ENCODE data around the gene ARHGAP23.
"Not testable (repeated sequence)": the region's sequence is repeated elsewhere in the genome, so short reads cannot be mapped to it uniquely, and the experiment has no call there.

Gene ARHGAP23

DNA sequence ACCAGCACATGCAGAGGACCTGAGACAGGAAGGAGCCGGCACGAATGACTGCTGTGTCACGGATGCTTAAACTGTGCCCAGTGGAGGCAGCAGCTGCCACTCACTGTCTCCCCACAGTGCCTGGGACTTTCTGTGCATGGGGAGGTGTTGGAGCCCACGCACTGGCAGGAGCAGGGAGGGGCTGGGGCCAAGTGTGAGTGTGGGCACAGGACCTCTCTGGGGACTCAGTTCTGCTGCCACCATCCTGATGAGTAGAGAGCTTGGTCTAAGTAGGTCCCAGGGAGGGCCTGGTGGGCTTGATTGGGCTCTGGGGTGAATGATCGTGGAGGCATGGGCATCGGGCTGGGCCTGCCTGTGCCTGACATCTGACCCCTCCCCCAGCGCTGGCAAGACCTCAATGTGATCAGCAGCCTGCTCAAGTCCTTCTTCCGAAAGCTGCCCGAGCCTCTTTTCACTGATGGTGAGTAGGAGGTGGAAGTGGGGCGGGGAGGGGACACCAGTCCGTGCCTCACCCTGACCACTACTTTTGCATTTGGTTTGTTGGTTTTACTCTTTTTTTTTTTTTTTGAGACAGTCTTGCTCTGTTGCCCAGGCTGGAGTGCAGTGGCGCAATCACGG lies 57.5 kb downstream of the ARHGAP23 start:
- peak; percentile 16 for DNase-seq (ENCODE audit: low spot score)

GRCh38 chr17:38489774-38490173 lies 61.5 kb downstream of the ARHGAP23 start:
- DNase-seq (ENCODE audit: low spot score) = not testable (repeated sequence)

GRCh38 chr17:38491346-38492066 lies 63.2 kb downstream of the ARHGAP23 start:
- not testable (repeated sequence) for DNase-seq (ENCODE audit: low spot score)

DNA sequence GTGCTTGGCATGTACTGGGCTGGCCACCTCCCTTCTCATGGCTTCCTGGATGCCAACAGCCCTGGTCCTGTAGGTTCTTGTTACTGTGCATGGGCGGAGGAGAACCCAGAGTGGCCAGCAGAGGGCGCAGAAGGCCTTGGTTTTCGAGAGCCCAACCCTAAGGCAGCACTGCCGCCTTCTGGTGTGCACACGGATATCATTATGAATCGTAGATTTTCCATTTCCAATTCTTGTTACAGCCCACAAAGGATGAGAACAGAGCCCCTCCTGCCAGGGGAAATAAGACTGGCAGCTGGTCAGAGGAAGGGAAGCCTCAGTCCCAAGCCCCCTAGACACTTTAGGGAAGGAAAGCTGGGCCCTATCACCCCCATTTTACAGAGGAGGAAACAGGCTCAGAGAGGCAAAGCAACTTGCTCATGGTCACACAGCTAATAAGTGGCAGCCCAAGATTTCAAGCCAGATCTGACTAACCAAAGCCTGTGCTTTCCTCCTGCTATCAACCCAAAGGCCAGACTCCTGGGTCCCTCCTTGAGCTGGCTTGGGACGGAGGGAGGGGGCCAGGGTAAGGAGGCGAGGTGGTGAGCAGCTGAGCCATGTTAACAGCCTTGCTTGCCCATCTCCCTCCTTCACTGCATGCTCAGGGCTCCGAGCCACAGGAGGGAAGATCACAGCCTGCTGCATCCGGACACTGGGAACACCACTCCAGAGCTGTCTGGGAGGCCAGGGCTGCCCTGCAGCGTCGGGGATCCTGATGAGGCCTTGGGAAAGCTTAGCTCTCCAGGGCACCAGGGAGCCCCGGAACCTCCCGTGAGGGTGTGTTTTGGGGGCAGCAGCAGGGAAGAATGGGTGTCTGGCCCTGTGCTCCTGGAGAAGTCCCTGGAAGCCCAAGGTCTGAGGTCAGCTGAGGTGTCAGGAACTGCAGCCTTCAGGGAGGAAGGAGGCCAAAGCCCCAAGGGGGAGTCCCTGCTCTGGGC lies 64.1 kb downstream of the ARHGAP23 start:
- DNase-seq (ENCODE audit: low spot score) = peak; percentile 83

GRCh38 chr17:38494152-38494551 lies 65.9 kb downstream of the ARHGAP23 start:
- not testable (repeated sequence) for DNase-seq (ENCODE audit: low spot score)

- not testable (repeated sequence) for DNase-seq (ENCODE audit: low spot score)
Observed at GRCh38 chr17:38497656-38498055, 69.4 kb downstream of the ARHGAP23 start.

DNA sequence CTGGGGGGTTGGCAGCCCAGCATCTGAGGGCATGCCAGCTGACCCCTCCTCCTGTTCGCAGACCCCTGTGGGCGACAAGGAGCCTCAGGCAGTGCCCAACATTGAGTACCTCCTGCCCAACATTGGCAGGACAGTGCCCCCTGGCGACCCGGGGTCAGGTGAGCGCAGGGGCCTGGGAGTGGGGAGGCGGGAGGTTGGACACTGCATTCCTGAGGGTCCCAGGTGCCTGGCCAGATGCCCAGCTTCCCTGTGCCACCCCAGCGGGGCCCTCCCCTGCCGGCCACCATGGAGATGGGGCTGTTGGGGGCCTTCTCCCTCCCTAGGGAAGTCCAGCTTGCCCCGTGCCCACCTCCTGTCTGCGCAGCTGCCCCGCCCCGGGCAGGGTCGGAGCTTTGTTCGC lies 70.1 kb downstream of the ARHGAP23 start:
- DNase-seq (ENCODE audit: low spot score) = no peak

- DNase-seq (ENCODE audit: low spot score) = not testable (repeated sequence)
Observed at GRCh38 chr17:38499230-38499629, 71.0 kb downstream of the ARHGAP23 start.

DNA sequence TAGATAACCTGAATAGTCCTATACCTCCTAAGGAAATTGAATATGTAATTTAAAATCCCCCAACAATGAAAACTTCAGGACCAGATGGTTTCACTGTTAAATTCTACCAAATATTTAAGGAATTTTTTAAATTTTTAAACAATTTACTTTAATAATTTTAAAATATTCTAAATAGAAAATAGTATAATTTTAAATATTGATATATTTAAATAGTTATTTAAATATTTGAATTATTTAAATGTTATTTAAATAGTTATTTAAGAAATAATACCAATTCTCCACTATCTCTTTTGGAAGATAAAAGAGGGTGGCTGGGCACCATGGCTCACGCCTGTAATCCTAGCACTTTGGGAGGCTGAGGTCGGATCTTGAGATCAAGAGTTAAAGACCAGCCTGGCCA lies 73.5 kb downstream of the ARHGAP23 start:
- DNase-seq (ENCODE audit: low spot score) = not testable (repeated sequence)

DNA sequence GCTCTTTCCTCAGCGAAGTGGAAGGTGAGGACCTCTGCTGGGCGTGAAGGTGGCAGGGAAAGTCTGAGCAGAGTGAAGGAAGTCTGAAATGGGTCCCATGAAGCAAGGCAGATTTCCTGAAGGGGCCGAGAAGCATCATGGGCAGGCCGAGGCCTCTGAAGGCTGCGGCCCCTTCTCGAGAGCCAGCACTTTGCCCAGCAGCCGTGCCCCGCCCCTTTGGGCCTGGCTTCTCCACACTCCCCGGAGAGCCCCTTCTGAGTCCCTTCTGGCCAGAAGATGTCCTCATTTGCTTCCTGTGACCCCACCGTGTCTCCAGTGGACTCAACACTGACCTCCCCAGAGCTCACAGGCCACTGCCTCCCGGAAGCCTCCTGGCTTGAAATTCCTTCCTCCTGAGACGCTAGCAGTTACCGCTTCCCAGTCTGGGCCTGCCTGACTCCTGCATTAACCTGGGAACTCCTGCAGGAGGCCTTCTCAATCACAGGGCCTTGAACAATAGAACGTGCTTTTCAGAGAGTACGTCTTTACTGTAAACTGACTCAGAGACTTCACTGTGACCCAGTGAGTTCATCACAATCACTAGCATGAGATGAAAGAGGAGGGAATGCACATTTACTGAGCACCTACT lies 75.1 kb downstream of the ARHGAP23 start:
- DNase-seq (ENCODE audit: low spot score) = not testable (repeated sequence)

- DNase-seq (ENCODE audit: low spot score) = no peak
Observed at GRCh38 chr17:38504216-38504615, 76.0 kb downstream of the ARHGAP23 start.

DNA sequence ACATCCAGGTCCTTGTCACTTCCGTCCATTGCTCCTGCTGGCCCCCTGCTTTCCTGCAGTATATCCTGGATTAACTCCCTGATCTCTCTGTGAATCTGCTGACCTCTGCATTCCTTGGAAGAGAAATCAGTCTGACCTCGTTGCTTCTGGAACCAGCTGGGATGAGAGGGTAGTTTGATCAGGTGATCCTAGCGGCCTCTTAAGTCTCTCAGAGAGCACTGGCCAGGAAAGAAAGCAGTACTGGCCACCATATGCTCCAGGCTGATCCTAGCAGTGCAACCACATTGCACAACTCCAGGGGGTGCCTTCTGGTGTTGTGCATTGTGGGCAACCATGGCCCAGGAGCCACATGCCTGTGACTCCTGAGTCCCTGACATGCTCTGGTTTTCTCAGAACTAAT lies 79.2 kb downstream of the ARHGAP23 start:
- no peak for DNase-seq (ENCODE audit: low spot score)

DNA sequence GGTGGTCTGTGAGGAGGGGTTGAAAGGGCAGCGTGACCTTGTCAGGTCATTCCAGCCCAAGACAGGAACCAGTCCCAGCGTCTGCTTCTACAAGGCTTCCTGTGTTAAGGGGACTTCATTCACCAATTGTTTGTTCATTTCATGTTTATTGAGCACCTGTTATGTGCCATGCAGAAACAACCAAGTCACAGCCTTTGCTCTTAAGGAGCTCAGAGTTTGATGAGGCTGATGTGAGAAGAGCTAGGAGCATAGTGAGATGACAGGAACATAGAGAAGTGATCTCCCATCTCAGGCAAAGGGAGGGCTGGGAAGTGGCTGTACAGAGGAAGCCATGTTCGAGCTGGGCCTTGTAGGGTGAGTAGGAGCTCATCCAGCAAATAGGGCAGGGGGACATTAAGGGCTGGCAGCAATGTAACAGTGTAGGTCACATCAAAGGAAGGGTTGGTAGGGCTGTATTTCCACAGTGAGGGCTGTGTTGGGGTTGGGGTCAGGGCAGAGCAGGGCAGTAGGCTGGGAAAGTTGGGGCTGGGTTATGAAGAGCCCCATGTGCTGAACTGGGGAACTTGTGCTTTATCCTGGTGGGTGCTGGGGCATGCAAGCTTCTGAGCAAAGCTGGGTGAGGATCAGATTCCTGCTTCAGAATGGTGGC lies 79.8 kb downstream of the ARHGAP23 start:
- DNase-seq (ENCODE audit: low spot score) = no peak

DNA sequence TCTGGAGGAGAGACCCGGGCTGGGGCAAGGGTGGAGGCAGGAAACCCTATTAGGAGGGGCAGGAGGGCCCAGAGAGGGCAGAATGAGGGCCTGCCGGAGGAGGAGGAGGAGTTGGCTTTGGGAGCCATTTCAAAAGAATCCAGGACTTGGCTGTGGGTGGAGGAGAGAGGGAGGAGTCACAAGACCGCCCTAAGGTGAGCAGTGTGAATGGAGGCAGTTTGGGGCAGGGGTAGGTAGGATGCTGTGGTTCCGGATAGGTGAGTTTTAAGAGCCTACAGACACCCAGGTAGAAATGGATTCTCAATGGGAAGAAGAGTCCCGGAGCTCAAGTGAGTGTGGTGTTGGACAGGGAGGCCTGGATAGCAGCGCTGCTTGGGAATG lies 80.3 kb downstream of the ARHGAP23 start:
- DNase-seq (ENCODE audit: low spot score) = no peak

- peak; percentile 51 for DNase-seq (ENCODE audit: low spot score)
Observed at GRCh38 chr17:38508954-38509771, 80.9 kb downstream of the ARHGAP23 start.

DNA sequence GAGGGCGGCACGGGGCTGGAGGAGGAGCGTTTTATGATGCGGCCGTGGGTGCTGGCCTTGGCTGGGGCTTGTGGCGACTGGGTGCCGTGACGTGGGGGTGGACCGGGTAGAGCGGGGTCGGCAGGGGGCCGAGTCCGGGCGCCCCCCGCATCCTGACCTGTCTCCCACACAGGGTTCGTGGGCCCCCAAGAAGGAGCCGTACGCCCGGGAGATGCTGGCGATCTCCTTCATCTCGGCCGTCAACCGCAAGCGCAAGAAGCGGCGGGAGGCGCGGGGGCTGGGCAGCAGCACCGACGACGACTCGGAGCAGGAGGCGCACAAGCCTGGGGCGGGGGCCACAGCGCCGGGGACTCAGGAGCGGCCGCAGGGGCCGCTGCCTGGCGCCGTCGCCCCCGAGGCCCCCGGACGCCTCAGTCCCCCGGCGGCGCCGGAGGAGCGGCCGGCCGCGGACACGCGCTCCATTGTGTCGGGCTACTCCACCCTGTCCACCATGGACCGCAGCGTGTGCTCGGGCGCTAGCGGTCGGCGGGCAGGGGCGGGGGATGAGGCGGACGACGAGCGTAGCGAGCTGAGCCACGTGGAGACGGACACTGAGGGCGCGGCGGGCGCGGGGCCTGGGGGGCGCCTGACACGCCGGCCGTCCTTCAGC lies 81.6 kb downstream of the ARHGAP23 start:
- no peak for DNase-seq (ENCODE audit: low spot score)

DNA sequence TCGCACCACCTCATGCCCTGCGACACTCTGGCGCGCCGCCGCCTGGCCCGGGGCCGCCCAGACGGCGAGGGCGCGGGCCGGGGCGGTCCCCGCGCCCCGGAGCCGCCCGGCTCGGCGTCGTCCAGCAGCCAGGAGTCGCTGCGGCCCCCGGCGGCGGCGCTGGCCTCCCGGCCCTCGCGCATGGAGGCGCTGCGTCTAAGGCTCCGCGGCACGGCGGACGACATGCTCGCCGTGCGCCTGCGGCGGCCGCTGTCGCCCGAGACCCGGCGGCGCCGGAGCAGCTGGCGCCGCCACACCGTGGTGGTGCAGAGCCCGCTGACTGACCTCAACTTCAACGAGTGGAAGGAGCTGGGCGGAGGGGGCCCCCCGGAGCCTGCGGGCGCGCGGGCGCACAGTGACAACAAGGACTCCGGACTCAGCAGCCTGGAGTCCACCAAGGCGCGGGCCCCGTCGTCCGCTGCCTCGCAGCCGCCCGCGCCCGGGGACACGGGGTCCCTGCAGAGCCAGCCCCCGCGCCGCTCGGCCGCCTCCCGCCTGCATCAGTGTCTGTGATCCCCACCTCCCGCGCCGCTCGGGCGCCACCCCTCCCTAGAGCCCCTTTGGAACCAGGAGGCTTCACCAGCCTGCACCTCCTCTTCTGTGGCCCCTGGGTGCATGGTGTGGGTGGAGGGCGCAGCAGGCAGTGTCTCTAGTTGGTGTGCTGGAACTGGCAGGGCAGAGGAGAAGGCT lies 82.3 kb downstream of the ARHGAP23 start:
- no peak for DNase-seq (ENCODE audit: low spot score)

- DNase-seq (ENCODE audit: low spot score) = no peak
Observed at GRCh38 chr17:38511150-38512108, 83.2 kb downstream of the ARHGAP23 start.
